ENCODE data around the gene ARHGAP24. TPM values are rescaled to one million over a fixed set of nuclear protein-coding genes. Genes with fewer than 3 reads are reported as not detected.

The ARHGAP24 gene
- polyA plus RNA-seq, 3 donors = 12.5 to 32.0 (median 18.8) TPM

DNA sequence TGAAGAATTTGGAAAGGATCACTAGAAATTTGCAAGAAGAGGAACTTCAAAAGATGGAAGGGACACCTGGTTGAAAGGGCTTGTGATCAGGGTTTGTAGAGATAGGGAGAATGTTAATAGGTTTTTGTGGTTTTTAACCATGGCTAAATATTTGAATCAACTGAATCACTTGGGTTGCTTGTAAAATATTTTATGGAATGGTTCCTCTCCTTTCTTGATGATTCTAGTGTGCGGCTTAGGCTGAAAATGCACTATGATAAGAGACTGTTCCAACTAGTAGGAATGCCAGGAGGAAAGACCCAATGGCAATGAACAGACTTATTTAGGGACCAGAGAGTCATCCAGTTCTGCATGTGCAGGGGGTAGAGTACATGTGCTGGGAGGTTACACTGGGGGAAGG, 408.2 kb downstream of the ARHGAP24 start:
- H3K4me3 Mint-ChIP-seq = no peak overlapping the region
- Histone ChIP-seq H3K4me2 (replicated peaks; ENCODE audit: extremely low read depth, low read length, poor library complexity, severe bottlenecking) (no peak overlapping the region), H3K36me3 (replicated peaks in 1 of 2; ENCODE audit: control insufficient read depth in 1 of 2, insufficient read depth in 2 of 2, low read length in 2 of 2) (no peaks in the 10 kb centered on the region), H4K20me1 (ENCODE audit: insufficient read depth, low read length) (peaks cover 48% of the 10 kb centered on the region), H3K27me3 (ENCODE audit: control insufficient read depth in 2 of 2, insufficient read depth in 2 of 2, low read length in 2 of 2) (no peaks in the 10 kb centered on the region), H3K27ac (ENCODE audit: low read depth in 1 of 2, low read length in 2 of 2) (no peak overlapping the region), H3K4me3 (replicated peaks in 1 of 3; ENCODE audit: low read depth in 2 of 3, low read length in 3 of 3) (no peak overlapping the region), H3K79me2 (ENCODE audit: insufficient read depth, low read length) (no peaks in the 10 kb centered on the region), H3K9ac (ENCODE audit: insufficient read depth, low read length, poor library complexity, severe bottlenecking) (no peak overlapping the region), H2AFZ (ENCODE audit: insufficient read depth, low read depth, low read length, poor library complexity, severe bottlenecking) (no peak overlapping the region), H3K4me1 (ENCODE audit: control insufficient read depth in 1 of 2, insufficient read depth in 2 of 2, low read length in 2 of 2) (no peaks in the 10 kb centered on the region), H3K9me3 (replicated peaks in 1 of 2; ENCODE audit: control insufficient read depth in 1 of 2, insufficient read depth in 1 of 2, low read length in 2 of 2) (no peaks in the 10 kb centered on the region)
- no CpG with 5 or more reads among the region's 1 CpG for WGBS (ENCODE audit: insufficient coverage)
- H3K4me1 Mint-ChIP-seq = no peaks in the 10 kb centered on the region
- H3K36me3 Mint-ChIP-seq = no peaks in the 10 kb centered on the region
- DNase-seq = no peak
- intact Hi-C loops (cut with micrococcal nuclease) = no loop called here
- H3K27me3 Mint-ChIP-seq (ENCODE audit: low read depth in 3 of 3) = peaks cover 0 to 2% (median 0%) of the 10 kb centered on the region in 3 donors
- no peak for TF ChIP-seq CTCF (IDR thresholded peaks at IDR 0.05)
- H3K27ac Mint-ChIP-seq = no peak overlapping the region
- peaks cover 0 to 7% (median 0%) of the 10 kb centered on the region in 7 donors for H3K9me3 Mint-ChIP-seq

GRCh38 chr4:85884251-85884650, 409.3 kb downstream of the ARHGAP24 start:
- Histone ChIP-seq H4K20me1 (ENCODE audit: insufficient read depth, low read length) (peaks cover 48% of the 10 kb centered on the region), H3K79me2 (ENCODE audit: insufficient read depth, low read length) (no peaks in the 10 kb centered on the region), H2AFZ (ENCODE audit: insufficient read depth, low read depth, low read length, poor library complexity, severe bottlenecking) (no peak overlapping the region), H3K4me2 (replicated peaks; ENCODE audit: extremely low read depth, low read length, poor library complexity, severe bottlenecking) (no peak overlapping the region), H3K9me3 (replicated peaks in 1 of 2; ENCODE audit: control insufficient read depth in 1 of 2, insufficient read depth in 1 of 2, low read length in 2 of 2) (no peaks in the 10 kb centered on the region), H3K4me1 (ENCODE audit: control insufficient read depth in 1 of 2, insufficient read depth in 2 of 2, low read length in 2 of 2) (no peaks in the 10 kb centered on the region), H3K36me3 (replicated peaks in 1 of 2; ENCODE audit: control insufficient read depth in 1 of 2, insufficient read depth in 2 of 2, low read length in 2 of 2) (no peaks in the 10 kb centered on the region), H3K27me3 (ENCODE audit: control insufficient read depth in 2 of 2, insufficient read depth in 2 of 2, low read length in 2 of 2) (no peaks in the 10 kb centered on the region), H3K9ac (ENCODE audit: insufficient read depth, low read length, poor library complexity, severe bottlenecking) (no peak overlapping the region), H3K27ac (ENCODE audit: low read depth in 1 of 2, low read length in 2 of 2) (no peak overlapping the region), H3K4me3 (replicated peaks in 1 of 3; ENCODE audit: low read depth in 2 of 3, low read length in 3 of 3) (no peak overlapping the region)
- no peaks in the 10 kb centered on the region for H3K27me3 Mint-ChIP-seq (ENCODE audit: low read depth in 3 of 3)
- DNase-seq = no peak
- no peak for TF ChIP-seq CTCF (IDR thresholded peaks at IDR 0.05)
- H3K36me3 Mint-ChIP-seq = no peaks in the 10 kb centered on the region
- H3K9me3 Mint-ChIP-seq = peaks cover 0 to 7% (median 0%) of the 10 kb centered on the region in 7 donors
- WGBS (ENCODE audit: insufficient coverage) = no CpG with 5 or more reads among the region's 2 CpGs
- H3K27ac Mint-ChIP-seq = no peak overlapping the region
- peaks cover 4% of the 10 kb centered on the region for H3K4me1 Mint-ChIP-seq
- no peak overlapping the region for H3K4me3 Mint-ChIP-seq
- intact Hi-C loops (cut with micrococcal nuclease) = no loop called here

Measured in CD14-positive monocyte (primary cell).